ENCODE measurements around the gene CDK11B. TPM values are rescaled to one million over a fixed set of nuclear protein-coding genes. Genes with fewer than 3 reads are reported as not detected.

CDK11B gene
- polyA plus RNA-seq, 1 donor (not counting 4 experiments of a cell fraction or from before 2014, with no cell fraction given) = 5.9 TPM

DNA sequence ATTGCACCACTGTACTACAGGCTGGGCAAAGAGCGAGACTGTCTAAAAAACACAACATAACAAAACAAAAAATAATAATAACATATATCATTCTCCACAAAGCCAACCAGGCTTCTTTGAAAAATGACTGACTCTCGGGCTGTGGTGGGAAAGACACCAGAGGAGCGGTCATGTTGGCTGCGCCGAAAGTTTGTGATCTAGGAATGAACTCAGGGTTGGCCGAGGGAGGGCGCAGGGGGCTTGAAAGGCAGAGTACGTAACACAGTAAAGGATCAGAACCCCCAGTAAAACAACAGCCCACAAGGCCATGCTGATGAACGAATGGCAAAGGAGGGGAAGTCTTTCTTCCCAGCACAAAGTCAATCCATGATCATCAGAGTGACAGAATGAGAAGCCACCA, 29.0 kb upstream of the CDK11B start:
- H3K9ac ChIP-seq (ENCODE audit: control insufficient read depth, extremely low read depth, insufficient read depth, low read length) = no peak overlapping the region
- no peak overlapping the region for H2AFZ ChIP-seq (ENCODE audit: control insufficient read depth, low read length)
- no peak overlapping the region for H3K4me2 ChIP-seq (ENCODE audit: control insufficient read depth, extremely low read depth, insufficient read depth, low read depth, low read length)
- H4K20me1 ChIP-seq (ENCODE audit: control insufficient read depth, extremely low read depth, insufficient read depth, low read length) = no peaks in the 10 kb centered on the region
- peaks cover 32% of the 10 kb centered on the region for H3K79me2 ChIP-seq (ENCODE audit: control insufficient read depth, insufficient read depth, low read length)
- no peak overlapping the region for H3K4me3 ChIP-seq (ENCODE audit: control insufficient read depth in 2 of 3, extremely low read depth in 1 of 3, insufficient read depth in 2 of 3, low read depth in 1 of 3, low read length in 3 of 3)
- no peak overlapping the region for H3K27ac ChIP-seq (ENCODE audit: control insufficient read depth, insufficient read depth, low read length)
- TF ChIP-seq, protein P1, sequence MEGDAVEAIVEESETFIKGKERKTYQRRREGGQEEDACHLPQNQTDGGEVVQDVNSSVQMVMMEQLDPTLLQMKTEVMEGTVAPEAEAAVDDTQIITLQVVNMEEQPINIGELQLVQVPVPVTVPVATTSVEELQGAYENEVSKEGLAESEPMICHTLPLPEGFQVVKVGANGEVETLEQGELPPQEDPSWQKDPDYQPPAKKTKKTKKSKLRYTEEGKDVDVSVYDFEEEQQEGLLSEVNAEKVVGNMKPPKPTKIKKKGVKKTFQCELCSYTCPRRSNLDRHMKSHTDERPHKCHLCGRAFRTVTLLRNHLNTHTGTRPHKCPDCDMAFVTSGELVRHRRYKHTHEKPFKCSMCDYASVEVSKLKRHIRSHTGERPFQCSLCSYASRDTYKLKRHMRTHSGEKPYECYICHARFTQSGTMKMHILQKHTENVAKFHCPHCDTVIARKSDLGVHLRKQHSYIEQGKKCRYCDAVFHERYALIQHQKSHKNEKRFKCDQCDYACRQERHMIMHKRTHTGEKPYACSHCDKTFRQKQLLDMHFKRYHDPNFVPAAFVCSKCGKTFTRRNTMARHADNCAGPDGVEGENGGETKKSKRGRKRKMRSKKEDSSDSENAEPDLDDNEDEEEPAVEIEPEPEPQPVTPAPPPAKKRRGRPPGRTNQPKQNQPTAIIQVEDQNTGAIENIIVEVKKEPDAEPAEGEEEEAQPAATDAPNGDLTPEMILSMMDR (optimal IDR thresholded peaks at IDR 0.05 in 1 of 3, IDR thresholded peaks at IDR 0.05 in 1 of 3, conservative IDR thresholded peaks at IDR 0.05 in 1 of 3; ENCODE audit: extremely low read depth in 1 of 3, insufficient read depth in 2 of 3, low read length in 3 of 3) = no peak
- no peak for TF ChIP-seq EZH2 (IDR thresholded peaks at IDR 0.05; ENCODE audit: low read length)
- no peaks in the 10 kb centered on the region for H3K27me3 ChIP-seq (ENCODE audit: control insufficient read depth, extremely low read depth, insufficient read depth, low read length)
- peaks cover 2% of the 10 kb centered on the region in 2 experiments for H3K36me3 ChIP-seq (ENCODE audit: control insufficient read depth in 2 of 2, extremely low read depth in 1 of 2, insufficient read depth in 2 of 2, low read length in 2 of 2)
- H3K9me3 ChIP-seq (ENCODE audit: control insufficient read depth, low read depth, low read length) = no peaks in the 10 kb centered on the region
- DNase-seq (ENCODE audit: low read depth, low spot score) (no peak), FAIRE-seq (no peak)
- H3K4me1 ChIP-seq (ENCODE audit: control insufficient read depth, extremely low read depth, insufficient read depth, low read length) = peaks cover 8% of the 10 kb centered on the region
- H3K9me1 ChIP-seq (ENCODE audit: control insufficient read depth, extremely low read depth, insufficient read depth, low read length) = no peaks in the 10 kb centered on the region
- dilution Hi-C loops (cut with MboI; ENCODE audit: extremely low pct_ligation_motif_present, low sequenced_read_pairs) = no loop called here

GRCh38 chr1:1684031-1684681, 25.4 kb upstream of the CDK11B start:
- Histone ChIP-seq H3K27ac (ENCODE audit: control insufficient read depth, insufficient read depth, low read length) (no peak overlapping the region), H3K27me3 (ENCODE audit: control insufficient read depth, extremely low read depth, insufficient read depth, low read length) (no peaks in the 10 kb centered on the region), H3K9me3 (ENCODE audit: control insufficient read depth, low read depth, low read length) (no peaks in the 10 kb centered on the region), H3K4me1 (ENCODE audit: control insufficient read depth, extremely low read depth, insufficient read depth, low read length) (peaks cover 8% of the 10 kb centered on the region), H3K36me3 (ENCODE audit: control insufficient read depth in 2 of 2, extremely low read depth in 1 of 2, insufficient read depth in 2 of 2, low read length in 2 of 2) (peaks cover under 1 to 2% of the 10 kb centered on the region in 2 experiments), H3K4me2 (ENCODE audit: control insufficient read depth, extremely low read depth, insufficient read depth, low read depth, low read length) (no peak overlapping the region), H2AFZ (ENCODE audit: control insufficient read depth, low read length) (no peak overlapping the region), H3K4me3 (ENCODE audit: control insufficient read depth in 2 of 3, extremely low read depth in 1 of 3, insufficient read depth in 2 of 3, low read depth in 1 of 3, low read length in 3 of 3) (no peak overlapping the region), H3K9me1 (ENCODE audit: control insufficient read depth, extremely low read depth, insufficient read depth, low read length) (no peaks in the 10 kb centered on the region), H3K79me2 (ENCODE audit: control insufficient read depth, insufficient read depth, low read length) (peaks cover 41% of the 10 kb centered on the region), H4K20me1 (ENCODE audit: control insufficient read depth, extremely low read depth, insufficient read depth, low read length) (no peaks in the 10 kb centered on the region), H3K9ac (ENCODE audit: control insufficient read depth, extremely low read depth, insufficient read depth, low read length) (no peak overlapping the region)
- TF ChIP-seq, protein P1 (optimal IDR thresholded peaks at IDR 0.05 in 1 of 3, IDR thresholded peaks at IDR 0.05 in 1 of 3, conservative IDR thresholded peaks at IDR 0.05 in 1 of 3; ENCODE audit: extremely low read depth in 1 of 3, insufficient read depth in 2 of 3, low read length in 3 of 3) = no peak
- no peak for TF ChIP-seq EZH2 (IDR thresholded peaks at IDR 0.05; ENCODE audit: low read length)
- DNase-seq (ENCODE audit: low read depth, low spot score) (no peak), FAIRE-seq (no peak)
- dilution Hi-C loops (cut with MboI; ENCODE audit: extremely low pct_ligation_motif_present, low sequenced_read_pairs) = no loop called here
